Endothelial cell (in vitro differentiated cells): ENCODE data around the gene L1TD1. TPM values are rescaled to one million over a fixed set of nuclear protein-coding genes. Genes with fewer than 3 reads are reported as not detected.

Experiments used
- DNase-seq: peaks from one replicate; pipeline ENCODE4 v3.0.0; 2021; ENCODE audit warnings: low spot score
- H3K27ac Mint-ChIP-seq: one replicate; pipeline ENCODE4 v1.8.0; 2021; ENCODE audit warnings: mixed read lengths, inconsistent platforms; ENCODE audit not compliant: unreplicated experiment
- H3K27me3 Mint-ChIP-seq: one replicate; pipeline ENCODE4 v1.8.0; 2021; ENCODE audit warnings: mild to moderate bottlenecking, moderate library complexity, mixed read lengths, inconsistent platforms; ENCODE audit not compliant: unreplicated experiment
- H3K36me3 Mint-ChIP-seq: one replicate; pipeline ENCODE4 v1.8.0; 2021; ENCODE audit warnings: mild to moderate bottlenecking, low read depth, mixed read lengths, inconsistent platforms; ENCODE audit not compliant: unreplicated experiment
- H3K4me1 Mint-ChIP-seq: one replicate; pipeline ENCODE4 v1.8.0; 2021; ENCODE audit warnings: mild to moderate bottlenecking, mixed read lengths, inconsistent platforms; ENCODE audit not compliant: unreplicated experiment
- H3K4me3 Mint-ChIP-seq: one replicate; pipeline ENCODE4 v1.8.0; 2021; ENCODE audit warnings: mild to moderate bottlenecking, mixed read lengths, inconsistent platforms; ENCODE audit not compliant: unreplicated experiment
- H3K9me3 Mint-ChIP-seq: one replicate; pipeline ENCODE4 v1.8.0; 2021; ENCODE audit warnings: mixed read lengths, inconsistent platforms; ENCODE audit not compliant: unreplicated experiment
- total RNA-seq: library from RNA; stranded (reverse); fragmentation: NEBNext Ultra II Directional; extraction: Animal tissue kit (Norgen Biotek cat#: 25700); gene quantifications from one replicate; pipeline ENCODE4 v1.2.1, GENCODE V29; 2021; ENCODE audit not compliant: unreplicated experiment
- TF ChIP-seq, protein P1 (sequence below): fragments of 200-600 bp; sonication (generic); IDR thresholded peaks from one replicate; pipeline ENCODE4 v1.5.0; 2021; ENCODE audit warnings: antibody characterized with exemption; ENCODE audit not compliant: unreplicated experiment

Gene L1TD1
- total RNA-seq, 1 donor from 2014 or later = 50.1 TPM

- H3K27ac Mint-ChIP-seq = no peak overlapping the region
- no peaks in the 10 kb centered on the region for H3K9me3 Mint-ChIP-seq
- H3K4me3 Mint-ChIP-seq = no peak overlapping the region
- DNase-seq = no peak
- peaks cover 12% of the 10 kb centered on the region for H3K36me3 Mint-ChIP-seq
- TF ChIP-seq, protein P1, sequence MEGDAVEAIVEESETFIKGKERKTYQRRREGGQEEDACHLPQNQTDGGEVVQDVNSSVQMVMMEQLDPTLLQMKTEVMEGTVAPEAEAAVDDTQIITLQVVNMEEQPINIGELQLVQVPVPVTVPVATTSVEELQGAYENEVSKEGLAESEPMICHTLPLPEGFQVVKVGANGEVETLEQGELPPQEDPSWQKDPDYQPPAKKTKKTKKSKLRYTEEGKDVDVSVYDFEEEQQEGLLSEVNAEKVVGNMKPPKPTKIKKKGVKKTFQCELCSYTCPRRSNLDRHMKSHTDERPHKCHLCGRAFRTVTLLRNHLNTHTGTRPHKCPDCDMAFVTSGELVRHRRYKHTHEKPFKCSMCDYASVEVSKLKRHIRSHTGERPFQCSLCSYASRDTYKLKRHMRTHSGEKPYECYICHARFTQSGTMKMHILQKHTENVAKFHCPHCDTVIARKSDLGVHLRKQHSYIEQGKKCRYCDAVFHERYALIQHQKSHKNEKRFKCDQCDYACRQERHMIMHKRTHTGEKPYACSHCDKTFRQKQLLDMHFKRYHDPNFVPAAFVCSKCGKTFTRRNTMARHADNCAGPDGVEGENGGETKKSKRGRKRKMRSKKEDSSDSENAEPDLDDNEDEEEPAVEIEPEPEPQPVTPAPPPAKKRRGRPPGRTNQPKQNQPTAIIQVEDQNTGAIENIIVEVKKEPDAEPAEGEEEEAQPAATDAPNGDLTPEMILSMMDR = no peak
- no peaks in the 10 kb centered on the region for H3K27me3 Mint-ChIP-seq
- peaks cover 14% of the 10 kb centered on the region for H3K4me1 Mint-ChIP-seq
These were observed 34.8 kb downstream of the L1TD1 start for GRCh38 chr1:62229468-62229867.

DNA sequence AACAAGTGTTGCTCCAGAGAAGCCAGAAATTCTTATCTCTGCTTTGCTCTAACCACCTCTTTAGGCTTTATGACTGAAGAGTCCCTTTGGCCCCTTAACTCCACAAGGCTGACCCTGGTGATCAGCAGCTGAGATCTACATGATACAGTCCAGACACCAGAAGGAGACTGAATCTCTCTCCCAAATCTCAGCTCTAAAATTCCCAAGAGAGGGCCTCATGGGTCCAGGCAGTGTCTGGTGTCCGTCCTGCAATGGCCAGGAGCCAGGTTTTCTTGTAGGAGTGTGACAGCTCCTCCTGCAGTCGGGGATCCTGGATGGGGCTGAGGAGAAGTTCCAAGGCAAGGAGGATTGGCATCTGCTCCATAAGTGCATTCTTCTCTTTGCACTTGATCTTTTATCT, 35.3 kb downstream of the L1TD1 start:
- no peak for DNase-seq
- no peak overlapping the region for H3K4me3 Mint-ChIP-seq
- H3K36me3 Mint-ChIP-seq = peaks cover 12% of the 10 kb centered on the region
- H3K4me1 Mint-ChIP-seq = peaks cover 14% of the 10 kb centered on the region
- TF ChIP-seq, protein P1 = no peak
- H3K9me3 Mint-ChIP-seq = no peaks in the 10 kb centered on the region
- H3K27ac Mint-ChIP-seq = no peak overlapping the region
- H3K27me3 Mint-ChIP-seq = no peaks in the 10 kb centered on the region

DNA sequence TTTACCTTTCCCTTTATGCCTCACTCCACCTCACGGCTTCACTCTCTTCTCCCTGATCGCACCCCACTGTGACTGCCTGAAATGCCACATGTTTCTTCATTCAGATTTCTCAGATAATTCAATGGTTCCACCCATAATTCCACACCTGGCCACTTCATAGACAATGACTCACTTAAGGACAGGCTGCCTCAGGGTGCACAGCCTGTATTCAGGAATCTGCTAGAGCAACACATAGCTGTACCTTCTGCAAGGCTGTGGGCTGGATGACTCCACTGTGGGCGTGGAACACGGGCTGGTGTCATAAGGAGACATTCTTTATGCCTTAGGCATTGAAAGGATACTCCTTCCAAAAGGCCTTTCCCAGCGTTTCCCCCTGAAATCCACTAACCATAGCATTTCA, 36.1 kb downstream of the L1TD1 start:
- Mint-ChIP-seq H3K27ac (no peak overlapping the region), H3K27me3 (peaks cover 2% of the 10 kb centered on the region), H3K9me3 (no peaks in the 10 kb centered on the region), H3K4me3 (no peak overlapping the region), H3K4me1 (peaks cover 16% of the 10 kb centered on the region), H3K36me3 (peaks cover 12% of the 10 kb centered on the region)
- TF ChIP-seq, protein P1 = no peak
- DNase-seq = no peak

- Mint-ChIP-seq H3K36me3 (peaks cover 12% of the 10 kb centered on the region), H3K4me3 (peak overlapping the region; percentile 9), H3K9me3 (no peaks in the 10 kb centered on the region), H3K4me1 (peaks cover 11% of the 10 kb centered on the region), H3K27ac (no peak overlapping the region), H3K27me3 (peaks cover 2% of the 10 kb centered on the region)
- TF ChIP-seq, protein P1 = no peak
- DNase-seq = no peak
These were observed 38.2 kb downstream of the L1TD1 start for GRCh38 chr1:62232871-62233278.

GRCh38 chr1:62233926-62234450, 39.3 kb downstream of the L1TD1 start:
- Mint-ChIP-seq H3K4me3 (no peak overlapping the region), H3K4me1 (peaks cover 7% of the 10 kb centered on the region), H3K27me3 (peaks cover 2% of the 10 kb centered on the region), H3K27ac (no peak overlapping the region), H3K36me3 (peaks cover 12% of the 10 kb centered on the region), H3K9me3 (no peaks in the 10 kb centered on the region)
- TF ChIP-seq, protein P1 = no peak
- no peak for DNase-seq
